ENCODE results near the gene CELSR1. TPM values are rescaled to one million over a fixed set of nuclear protein-coding genes. Genes with fewer than 3 reads are reported as not detected.
"Not testable (repeated sequence)": the region's sequence is repeated elsewhere in the genome, so short reads cannot be mapped to it uniquely, and the experiment has no call there.

The CELSR1 gene
- total and polyA plus RNA-seq, 12 donors = 0.11 to 4.3 (median 1.9) TPM

GRCh38 chr22:46399251-46400024, 138.0 kb downstream of the CELSR1 start:
- no peak for TF ChIP-seq POLR2A (IDR thresholded peaks at IDR 0.05)
- no peak for TF ChIP-seq CTCF (IDR thresholded peaks at IDR 0.05)
- 87 to 91% (median 89%) methylated on average over 9 to 16 of the region's 16 CpGs for WGBS, 4 donors
- DNase-seq = no peak
- H3K4me3 ChIP-seq = no peak overlapping the region
- H3K36me3 ChIP-seq (replicated peaks in 1 of 2) = no peaks in the 10 kb centered on the region
- no peak overlapping the region for H3K27ac ChIP-seq
- intact Hi-C loops (cut with DNase I) = no loop called here
- no peaks in the 10 kb centered on the region for H3K4me1 ChIP-seq (replicated peaks in 1 of 2)
- H3K27me3 ChIP-seq = no peaks in the 10 kb centered on the region
- no peaks in the 10 kb centered on the region for H3K9me3 ChIP-seq (replicated peaks in 1 of 3)

- intact Hi-C loops (cut with DNase I) = no loop called here
- H3K36me3 ChIP-seq (replicated peaks in 1 of 2) = no peaks in the 10 kb centered on the region
- no peaks in the 10 kb centered on the region for H3K9me3 ChIP-seq (replicated peaks in 1 of 3)
- no peak for TF ChIP-seq CTCF (IDR thresholded peaks at IDR 0.05)
- TF ChIP-seq POLR2A (IDR thresholded peaks at IDR 0.05) = no peak
- no peaks in the 10 kb centered on the region for H3K27me3 ChIP-seq
- no peak overlapping the region for H3K27ac ChIP-seq
- DNase-seq = no peak
- WGBS, 4 donors = 75 to 81% (median 78%) methylated on average over 8 to 19 of the region's 19 CpGs
- H3K4me3 ChIP-seq = no peak overlapping the region
- H3K4me1 ChIP-seq (replicated peaks in 1 of 2) = no peaks in the 10 kb centered on the region
These were observed 139.5 kb downstream of the CELSR1 start for GRCh38 chr22:46397951-46398350.

GRCh38 chr22:46397514-46397913, 139.9 kb downstream of the CELSR1 start:
- Histone ChIP-seq H3K27ac (no peak overlapping the region), H3K36me3 (replicated peaks in 1 of 2) (no peaks in the 10 kb centered on the region), H3K4me1 (replicated peaks in 1 of 2) (no peaks in the 10 kb centered on the region), H3K9me3 (replicated peaks in 1 of 3) (no peaks in the 10 kb centered on the region), H3K4me3 (no peak overlapping the region), H3K27me3 (no peaks in the 10 kb centered on the region)
- WGBS, 4 donors = 46 to 65% (median 58%) methylated on average over 14 to 18 of the region's 18 CpGs; no CpG with 5 or more reads in 1 of the 4 donors
- TF ChIP-seq CTCF (IDR thresholded peaks at IDR 0.05) = no peak
- TF ChIP-seq POLR2A (IDR thresholded peaks at IDR 0.05) = no peak
- intact Hi-C loops (cut with DNase I) = no loop called here
- no peak for DNase-seq

GRCh38 chr22:46397049-46397448, 140.4 kb downstream of the CELSR1 start:
- intact Hi-C loops (cut with DNase I); H3K9me3 ChIP-seq (replicated peaks in 1 of 3); H3K4me1 ChIP-seq (replicated peaks in 1 of 2); DNase-seq; H3K36me3 ChIP-seq (replicated peaks in 1 of 2); H3K4me3 ChIP-seq; H3K27me3 ChIP-seq; H3K27ac ChIP-seq: not testable (repeated sequence)
- WGBS, 4 donors = 56 to 84% (median 76%) methylated on average over 4 to 5 of the region's 5 CpGs

- Histone ChIP-seq H3K4me3 (no peak overlapping the region), H3K4me1 (replicated peaks in 1 of 2) (no peaks in the 10 kb centered on the region), H3K27ac (no peak overlapping the region), H3K9me3 (replicated peaks in 1 of 3) (no peaks in the 10 kb centered on the region), H3K27me3 (no peaks in the 10 kb centered on the region), H3K36me3 (replicated peaks in 1 of 2) (no peaks in the 10 kb centered on the region)
- TF ChIP-seq CTCF (IDR thresholded peaks at IDR 0.05) = no peak
- TF ChIP-seq POLR2A (IDR thresholded peaks at IDR 0.05) = no peak
- intact Hi-C loops (cut with DNase I) = no loop called here
- 80 to 92% (median 87%) methylated on average over 13 of the region's 13 CpGs for WGBS, 4 donors
- DNase-seq = no peak
These were observed 142.3 kb downstream of the CELSR1 start for GRCh38 chr22:46395145-46395544.

All from adrenal gland (tissue), 12 donors.